HEK293 (cell line): ENCODE measurements around the gene NAPSA.

ENCODE experiments used
- CTCF ChIA-PET: fragments of 350-600 bp; formaldehyde crosslinking; extraction: SDS; loops from one replicate; lab custom pipeline; 2021; ENCODE audit warnings: antibody characterized with exemption; lab: Yijun Ruan, JAX
- POLR2A ChIA-PET: fragments of 300-600 bp; formaldehyde crosslinking; extraction: SDS; loops from one replicate; lab custom pipeline; 2020; ENCODE audit warnings: antibody characterized with exemption, inconsistent platforms; lab: Yijun Ruan, JAX
- H3K27ac ChIP-seq: fragments of 200-500 bp; sonication (Bioruptor generic); 2 replicates; pipeline ENCODE4 v1.5.1; 2014; ENCODE audit warnings: low read depth, low read length, control low read depth, inconsistent platforms; ENCODE audit errors: extremely low read depth
- H3K36me3 ChIP-seq, 2 experiments: fragments of 200-500 bp in 1 of 2; sonication (Bioruptor generic) in 1 of 2; 1 replicate in 1 of 2; 2 replicates in 1 of 2; pipeline ENCODE4 v1.5.1; 2014 to 2017; ENCODE audit warnings: inconsistent platforms in 2 of 2, low read length in 2 of 2; ENCODE audit not compliant: control insufficient read depth in 2 of 2, insufficient read depth in 1 of 2
- H3K4me1 ChIP-seq: fragments of 200-500 bp; sonication (Bioruptor generic); 2 replicates; pipeline ENCODE4 v1.5.1; 2014; ENCODE audit warnings: mild to moderate bottlenecking, low read length, inconsistent platforms; ENCODE audit not compliant: control insufficient read depth, insufficient read depth
- H3K4me3 ChIP-seq: 2 replicates; pipeline ENCODE4 v1.5.1; 2011; ENCODE audit warnings: low read depth, mild to moderate bottlenecking, control low read depth, low read length, moderate library complexity
- H3K9me3 ChIP-seq: fragments of 200-500 bp; sonication (Bioruptor generic); 2 replicates; pipeline ENCODE4 v1.5.1; 2014; ENCODE audit warnings: low read depth, low read length, inconsistent platforms; ENCODE audit not compliant: control insufficient read depth, insufficient read depth
- MEIS1 ChIP-seq: sonication (generic); formaldehyde crosslinking; IDR thresholded peaks from 2 replicates; pipeline ENCODE4 v1.8.1; 2022; ENCODE audit warnings: missing genetic modification reagents, mild to moderate bottlenecking, borderline replicate concordance
- OVOL3 ChIP-seq: fragments of 450-650 bp; formaldehyde crosslinking; IDR thresholded peaks from 2 replicates; pipeline ENCODE4 v1.5.1; 2016; ENCODE audit warnings: missing biosample characterization, missing genetic modification characterization
- ZIC2 ChIP-seq: fragments of 450-650 bp; formaldehyde crosslinking; IDR thresholded peaks from 2 replicates; pipeline ENCODE4 v1.5.1; 2016; ENCODE audit warnings: missing biosample characterization, missing genetic modification characterization
- ZNF121 ChIP-seq: fragments of 450-650 bp; formaldehyde crosslinking; IDR thresholded peaks from 2 replicates; pipeline ENCODE4 v1.5.1; 2016; ENCODE audit warnings: missing biosample characterization, missing genetic modification characterization
- ZNF2 ChIP-seq: fragments of 450-650 bp; formaldehyde crosslinking; IDR thresholded peaks from 2 replicates; pipeline ENCODE4 v1.5.1; 2016; ENCODE audit warnings: missing biosample characterization, missing genetic modification characterization
- ZNF214 ChIP-seq: fragments of 450-650 bp; formaldehyde crosslinking; IDR thresholded peaks from 2 replicates; pipeline ENCODE4 v1.5.1; 2017; ENCODE audit warnings: missing biosample characterization, mild to moderate bottlenecking, missing genetic modification characterization, borderline replicate concordance
- ZNF221 ChIP-seq: fragments of 450-650 bp; formaldehyde crosslinking; IDR thresholded peaks from 2 replicates; pipeline ENCODE4 v1.5.1; 2017; ENCODE audit warnings: missing biosample characterization, missing genetic modification characterization, borderline replicate concordance
- ZNF366 ChIP-seq: fragments of 450-650 bp; formaldehyde crosslinking; conservative IDR thresholded peaks from 2 replicates; pipeline ENCODE4 v1.5.1; 2016; ENCODE audit warnings: missing biosample characterization, missing genetic modification characterization
- ZNF561 ChIP-seq: fragments of 450-650 bp; IDR thresholded peaks from 2 replicates; pipeline ENCODE4 v1.5.1; 2018; ENCODE audit warnings: missing biosample characterization, missing genetic modification characterization, borderline replicate concordance
- ZNF596 ChIP-seq: fragments of 450-650 bp; IDR thresholded peaks from 2 replicates; pipeline ENCODE4 v1.5.0; 2018; ENCODE audit warnings: missing biosample characterization, mild to moderate bottlenecking, missing genetic modification characterization, moderate library complexity
- TF ChIP-seq, protein P1 (sequence below): fragments of 450-650 bp; formaldehyde crosslinking; IDR thresholded peaks from 2 replicates; pipeline ENCODE4 v1.5.1; 2016; ENCODE audit warnings: missing biosample characterization, missing genetic modification characterization
- TF ChIP-seq, protein P2 (sequence below): fragments of 450-650 bp; formaldehyde crosslinking; IDR thresholded peaks from 2 replicates; pipeline ENCODE4 v1.5.0; 2017; ENCODE audit warnings: missing biosample characterization, missing genetic modification characterization, borderline replicate concordance
- TF ChIP-seq, protein P3 (sequence below): fragments of 450-650 bp; formaldehyde crosslinking; IDR thresholded peaks from 2 replicates; pipeline ENCODE4 v1.5.1; 2016; ENCODE audit warnings: missing biosample characterization, missing genetic modification characterization, borderline replicate concordance

NAPSA gene

DNA sequence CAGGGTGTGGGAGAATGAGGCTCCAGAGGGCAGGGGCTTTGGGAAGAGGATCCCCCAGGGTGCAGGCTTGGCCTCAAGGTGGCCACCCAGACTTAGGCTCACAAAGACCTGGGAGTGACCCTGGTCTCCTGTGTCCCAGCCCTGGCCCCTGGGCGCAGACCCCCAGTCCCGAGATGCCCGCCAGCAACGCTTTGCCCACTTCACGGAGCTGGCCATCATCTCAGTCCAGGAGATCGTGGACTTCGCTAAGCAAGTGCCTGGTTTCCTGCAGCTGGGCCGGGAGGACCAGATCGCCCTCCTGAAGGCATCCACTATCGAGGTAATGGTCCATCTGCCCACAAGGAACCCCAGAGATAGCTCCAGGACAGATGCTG, 13.4 kb upstream of the NAPSA start:
- TF ChIP-seq ZNF221, result no peak
- TF ChIP-seq ZIC2 (tag by site-specific recombination), result no peak
- TF ChIP-seq ZNF596 (tag by site-specific recombination), result no peak
- TF ChIP-seq ZNF561 (tag by site-specific recombination), result no peak
- TF ChIP-seq, protein P1, sequence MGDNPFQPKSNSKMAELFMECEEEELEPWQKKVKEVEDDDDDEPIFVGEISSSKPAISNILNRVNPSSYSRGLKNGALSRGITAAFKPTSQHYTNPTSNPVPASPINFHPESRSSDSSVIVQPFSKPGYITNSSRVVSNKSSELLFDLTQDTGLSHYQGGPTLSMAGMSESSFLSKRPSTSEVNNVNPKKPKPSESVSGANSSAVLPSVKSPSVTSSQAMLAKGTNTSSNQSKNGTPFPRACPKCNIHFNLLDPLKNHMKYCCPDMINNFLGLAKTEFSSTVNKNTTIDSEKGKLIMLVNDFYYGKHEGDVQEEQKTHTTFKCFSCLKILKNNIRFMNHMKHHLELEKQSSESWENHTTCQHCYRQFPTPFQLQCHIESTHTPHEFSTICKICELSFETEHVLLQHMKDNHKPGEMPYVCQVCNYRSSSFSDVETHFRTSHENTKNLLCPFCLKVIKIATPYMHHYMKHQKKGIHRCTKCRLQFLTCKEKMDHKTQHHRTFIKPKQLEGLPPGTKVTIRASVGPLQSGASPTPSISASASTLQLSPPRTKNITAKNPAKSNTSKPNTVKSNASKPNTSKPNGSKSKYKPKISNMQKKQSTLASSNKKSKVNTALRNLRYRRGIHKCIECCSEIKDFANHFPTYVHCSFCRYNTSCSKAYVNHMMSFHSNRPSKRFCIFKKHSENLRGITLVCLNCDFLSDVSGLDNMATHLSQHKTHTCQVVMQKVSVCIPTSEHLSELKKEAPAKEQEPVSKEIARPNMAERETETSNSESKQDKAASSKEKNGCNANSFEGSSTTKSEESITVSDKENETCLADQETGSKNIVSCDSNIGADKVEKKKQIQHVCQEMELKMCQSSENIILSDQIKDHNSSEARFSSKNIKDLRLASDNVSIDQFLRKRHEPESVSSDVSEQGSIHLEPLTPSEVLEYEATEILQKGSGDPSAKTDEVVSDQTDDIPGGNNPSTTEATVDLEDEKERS (tag by site-specific recombination), result no peak
- Histone ChIP-seq H3K4me3 (no peak overlapping the region), H3K36me3 (peaks cover 7 to 52% of the 10 kb centered on the region in 2 experiments; a peak in 2 of 3 replicates), H3K4me1 (0 out of 2 replicates have a peak, but pooled peaks cover 2% of the 10 kb centered on the region), H3K9me3 (no peaks in the 10 kb centered on the region), H3K27ac (no peak overlapping the region)
- ChIA-PET POLR2A (interaction anchor here (0.5 kb wide), 1 partner anchor 1816 kb away, joined by 3 read pairs; no protein-coding TSS in a partner anchor), CTCF (no interaction called here)

DNA sequence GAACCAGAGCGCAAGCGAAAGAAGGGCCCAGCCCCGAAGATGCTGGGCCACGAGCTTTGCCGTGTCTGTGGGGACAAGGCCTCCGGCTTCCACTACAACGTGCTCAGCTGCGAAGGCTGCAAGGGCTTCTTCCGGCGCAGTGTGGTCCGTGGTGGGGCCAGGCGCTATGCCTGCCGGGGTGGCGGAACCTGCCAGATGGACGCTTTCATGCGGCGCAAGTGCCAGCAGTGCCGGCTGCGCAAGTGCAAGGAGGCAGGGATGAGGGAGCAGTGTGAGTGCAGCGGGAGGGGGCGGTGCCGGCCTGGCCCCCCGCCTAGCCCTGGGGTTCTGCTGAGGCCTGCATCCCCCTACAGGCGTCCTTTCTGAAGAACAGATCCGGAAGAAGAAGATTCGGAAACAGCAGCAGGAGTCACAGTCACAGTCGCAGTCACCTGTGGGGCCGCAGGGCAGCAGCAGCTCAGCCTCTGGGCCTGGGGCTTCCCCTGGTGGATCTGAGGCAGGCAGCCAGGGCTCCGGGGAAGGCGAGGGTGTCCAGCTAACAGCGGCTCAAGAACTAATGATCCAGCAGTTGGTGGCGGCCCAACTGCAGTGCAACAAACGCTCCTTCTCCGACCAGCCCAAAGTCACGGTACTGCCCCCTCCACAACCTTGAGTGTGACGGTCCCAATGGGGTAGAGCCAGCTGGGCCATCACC, 12.9 kb upstream of the NAPSA start:
- Histone ChIP-seq H3K4me1 (0 out of 2 replicates have a peak, but pooled peaks cover under 1% of the 10 kb centered on the region), H3K36me3 (peaks cover 7 to 52% of the 10 kb centered on the region in 2 experiments; a peak in 2 of 3 replicates)
- CTCF ChIA-PET, result no interaction called here

More for the DNA sequence above, 12.9 kb upstream of the NAPSA start:
- Histone ChIP-seq H3K4me3 (no peak overlapping the region), H3K9me3 (no peaks in the 10 kb centered on the region), H3K27ac (no peak overlapping the region)
- POLR2A ChIA-PET, result interaction anchor here (0.5 kb wide), 1 partner anchor 1816 kb away, joined by 3 read pairs; no protein-coding TSS in a partner anchor
- TF ChIP-seq MEIS1, result no peak
- no peak for TF ChIP-seq ZNF214 (tag by site-specific recombination)
- no peak for TF ChIP-seq OVOL3
- no peak for TF ChIP-seq ZNF121 (tag by site-specific recombination)
- TF ChIP-seq, protein P2, sequence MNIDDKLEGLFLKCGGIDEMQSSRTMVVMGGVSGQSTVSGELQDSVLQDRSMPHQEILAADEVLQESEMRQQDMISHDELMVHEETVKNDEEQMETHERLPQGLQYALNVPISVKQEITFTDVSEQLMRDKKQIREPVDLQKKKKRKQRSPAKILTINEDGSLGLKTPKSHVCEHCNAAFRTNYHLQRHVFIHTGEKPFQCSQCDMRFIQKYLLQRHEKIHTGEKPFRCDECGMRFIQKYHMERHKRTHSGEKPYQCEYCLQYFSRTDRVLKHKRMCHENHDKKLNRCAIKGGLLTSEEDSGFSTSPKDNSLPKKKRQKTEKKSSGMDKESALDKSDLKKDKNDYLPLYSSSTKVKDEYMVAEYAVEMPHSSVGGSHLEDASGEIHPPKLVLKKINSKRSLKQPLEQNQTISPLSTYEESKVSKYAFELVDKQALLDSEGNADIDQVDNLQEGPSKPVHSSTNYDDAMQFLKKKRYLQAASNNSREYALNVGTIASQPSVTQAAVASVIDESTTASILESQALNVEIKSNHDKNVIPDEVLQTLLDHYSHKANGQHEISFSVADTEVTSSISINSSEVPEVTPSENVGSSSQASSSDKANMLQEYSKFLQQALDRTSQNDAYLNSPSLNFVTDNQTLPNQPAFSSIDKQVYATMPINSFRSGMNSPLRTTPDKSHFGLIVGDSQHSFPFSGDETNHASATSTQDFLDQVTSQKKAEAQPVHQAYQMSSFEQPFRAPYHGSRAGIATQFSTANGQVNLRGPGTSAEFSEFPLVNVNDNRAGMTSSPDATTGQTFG (tag by site-specific recombination), result no peak
- no peak for TF ChIP-seq ZNF366 (tag by site-specific recombination)
- TF ChIP-seq, protein P3, sequence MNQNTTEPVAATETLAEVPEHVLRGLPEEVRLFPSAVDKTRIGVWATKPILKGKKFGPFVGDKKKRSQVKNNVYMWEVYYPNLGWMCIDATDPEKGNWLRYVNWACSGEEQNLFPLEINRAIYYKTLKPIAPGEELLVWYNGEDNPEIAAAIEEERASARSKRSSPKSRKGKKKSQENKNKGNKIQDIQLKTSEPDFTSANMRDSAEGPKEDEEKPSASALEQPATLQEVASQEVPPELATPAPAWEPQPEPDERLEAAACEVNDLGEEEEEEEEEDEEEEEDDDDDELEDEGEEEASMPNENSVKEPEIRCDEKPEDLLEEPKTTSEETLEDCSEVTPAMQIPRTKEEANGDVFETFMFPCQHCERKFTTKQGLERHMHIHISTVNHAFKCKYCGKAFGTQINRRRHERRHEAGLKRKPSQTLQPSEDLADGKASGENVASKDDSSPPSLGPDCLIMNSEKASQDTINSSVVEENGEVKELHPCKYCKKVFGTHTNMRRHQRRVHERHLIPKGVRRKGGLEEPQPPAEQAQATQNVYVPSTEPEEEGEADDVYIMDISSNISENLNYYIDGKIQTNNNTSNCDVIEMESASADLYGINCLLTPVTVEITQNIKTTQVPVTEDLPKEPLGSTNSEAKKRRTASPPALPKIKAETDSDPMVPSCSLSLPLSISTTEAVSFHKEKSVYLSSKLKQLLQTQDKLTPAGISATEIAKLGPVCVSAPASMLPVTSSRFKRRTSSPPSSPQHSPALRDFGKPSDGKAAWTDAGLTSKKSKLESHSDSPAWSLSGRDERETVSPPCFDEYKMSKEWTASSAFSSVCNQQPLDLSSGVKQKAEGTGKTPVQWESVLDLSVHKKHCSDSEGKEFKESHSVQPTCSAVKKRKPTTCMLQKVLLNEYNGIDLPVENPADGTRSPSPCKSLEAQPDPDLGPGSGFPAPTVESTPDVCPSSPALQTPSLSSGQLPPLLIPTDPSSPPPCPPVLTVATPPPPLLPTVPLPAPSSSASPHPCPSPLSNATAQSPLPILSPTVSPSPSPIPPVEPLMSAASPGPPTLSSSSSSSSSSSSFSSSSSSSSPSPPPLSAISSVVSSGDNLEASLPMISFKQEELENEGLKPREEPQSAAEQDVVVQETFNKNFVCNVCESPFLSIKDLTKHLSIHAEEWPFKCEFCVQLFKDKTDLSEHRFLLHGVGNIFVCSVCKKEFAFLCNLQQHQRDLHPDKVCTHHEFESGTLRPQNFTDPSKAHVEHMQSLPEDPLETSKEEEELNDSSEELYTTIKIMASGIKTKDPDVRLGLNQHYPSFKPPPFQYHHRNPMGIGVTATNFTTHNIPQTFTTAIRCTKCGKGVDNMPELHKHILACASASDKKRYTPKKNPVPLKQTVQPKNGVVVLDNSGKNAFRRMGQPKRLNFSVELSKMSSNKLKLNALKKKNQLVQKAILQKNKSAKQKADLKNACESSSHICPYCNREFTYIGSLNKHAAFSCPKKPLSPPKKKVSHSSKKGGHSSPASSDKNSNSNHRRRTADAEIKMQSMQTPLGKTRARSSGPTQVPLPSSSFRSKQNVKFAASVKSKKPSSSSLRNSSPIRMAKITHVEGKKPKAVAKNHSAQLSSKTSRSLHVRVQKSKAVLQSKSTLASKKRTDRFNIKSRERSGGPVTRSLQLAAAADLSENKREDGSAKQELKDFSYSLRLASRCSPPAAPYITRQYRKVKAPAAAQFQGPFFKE (tag by site-specific recombination), result no peak
- TF ChIP-seq ZNF2, result no peak
